HTERT RPE-1 (cell line): ENCODE data around the gene CDHR3.

ENCODE experiments used
- in situ Hi-C: fragments of 300-500 bp; cut with MboI; formaldehyde crosslinking; loops from 4 replicates; pipeline ENCODE4 v1.14.3; 2020; ENCODE audit warnings: low sequenced_read_pairs

CDHR3 gene

GRCh38 chr7:106075937-106076336 is 112.9 kb downstream of the CDHR3 start:
- in situ Hi-C loops = no loop called here

GRCh38 chr7:106076537-106076936 is 113.5 kb downstream of the CDHR3 start:
- in situ Hi-C loops = no loop called here

- in situ Hi-C loops = no loop called here
Observed at GRCh38 chr7:106080300-106080987, 117.4 kb downstream of the CDHR3 start.

- in situ Hi-C loops = no loop called here
Observed at GRCh38 chr7:106082087-106082854, 119.2 kb downstream of the CDHR3 start.
